ENCODE measurements around the gene MARCO. TPM values are rescaled to one million over a fixed set of nuclear protein-coding genes. Genes with fewer than 3 reads are reported as not detected.

MARCO gene
- total and polyA plus RNA-seq, 2 donors (not counting 1 experiment from before 2014, with no cell fraction given), result 0.04 TPM; not detected in 1

- Histone ChIP-seq H3K4me1 (ENCODE audit: control insufficient read depth in 2 of 2, insufficient read depth in 2 of 2, low read length in 2 of 2) (no peaks in the 10 kb centered on the region), H3K4me3 (ENCODE audit: control extremely low read depth in 1 of 5, extremely low read depth in 1 of 5, insufficient read depth in 1 of 5, low read depth in 2 of 5, low read length in 4 of 5) (no peak overlapping the region), H3K79me2 (ENCODE audit: control insufficient read depth, insufficient read depth, low read length) (no peaks in the 10 kb centered on the region), H3K4me2 (replicated peaks; ENCODE audit: low read depth, low read length, poor library complexity, severe bottlenecking) (no peak overlapping the region), H4K20me1 (ENCODE audit: control insufficient read depth, insufficient read depth, low read length, poor library complexity, severe bottlenecking) (no peaks in the 10 kb centered on the region), H3K27me3 (replicated peaks in 1 of 4; ENCODE audit: control extremely low read depth in 1 of 4, control insufficient read depth in 3 of 4, insufficient read depth in 4 of 4, low read length in 3 of 4) (peaks cover 0 to 5% (median 0%) of the 10 kb centered on the region in 4 experiments), H2AFZ (ENCODE audit: insufficient read depth, low read depth, low read length, poor library complexity, severe bottlenecking) (no peak overlapping the region), H3K9me3 (ENCODE audit: control extremely low read depth in 1 of 3, control insufficient read depth in 2 of 3, insufficient read depth in 1 of 3, low read length in 2 of 3) (peaks cover 0 to 13% (median 0%) of the 10 kb centered on the region in 3 donors), H3K27ac (ENCODE audit: low read length in 2 of 2) (no peak overlapping the region), H3K36me3 (replicated peaks in 1 of 2; ENCODE audit: control extremely low read depth in 1 of 2, control insufficient read depth in 1 of 2, extremely low read depth in 1 of 2, insufficient read depth in 2 of 2, low read length in 1 of 2) (no peaks in the 10 kb centered on the region), H3K9ac (ENCODE audit: low read length) (no peak overlapping the region)
- H3K4me3 Mint-ChIP-seq, result no peak overlapping the region
- peaks cover 37% of the 10 kb centered on the region for H3K27me3 Mint-ChIP-seq
- DNase-seq (no peak), ATAC-seq (ENCODE audit: low read depth) (no peak)
- POLR2A ChIA-PET, result no interaction called here
- no peaks in the 10 kb centered on the region for H3K4me1 Mint-ChIP-seq
- intact Hi-C loops (cut with micrococcal nuclease), result no loop called here
- WGBS (ENCODE audit: insufficient coverage), result 91% methylated on average over 6 of the region's 7 CpGs
- H3K9me3 Mint-ChIP-seq (ENCODE audit: insufficient read depth), result no peaks in the 10 kb centered on the region
- CTCF ChIA-PET, result no interaction called here
- no peak for TF ChIP-seq EZH2 (IDR thresholded peaks at IDR 0.05; ENCODE audit: borderline replicate concordance, insufficient read depth, low read depth, low read length, poor library complexity, severe bottlenecking)
- TF ChIP-seq CTCF (IDR thresholded peaks at IDR 0.05), result no peak
- H3K27ac Mint-ChIP-seq, result no peak overlapping the region
Observed at GRCh38 chr2:118968961-118969733, 27.2 kb downstream of the MARCO start.

- Mint-ChIP-seq H3K4me3 (no peak overlapping the region), H3K27ac (no peak overlapping the region), H3K27me3 (peaks cover 36% of the 10 kb centered on the region), H3K9me3 (ENCODE audit: insufficient read depth) (no peaks in the 10 kb centered on the region), H3K4me1 (no peaks in the 10 kb centered on the region)
- DNase-seq (no peak), ATAC-seq (ENCODE audit: low read depth) (no peak)
- Histone ChIP-seq H3K4me1 (ENCODE audit: control insufficient read depth in 2 of 2, insufficient read depth in 2 of 2, low read length in 2 of 2) (no peaks in the 10 kb centered on the region), H3K9me3 (ENCODE audit: control extremely low read depth in 1 of 3, control insufficient read depth in 2 of 3, insufficient read depth in 1 of 3, low read length in 2 of 3) (peaks cover 0 to 13% (median 0%) of the 10 kb centered on the region in 3 donors), H3K27ac (ENCODE audit: low read length in 2 of 2) (no peak overlapping the region), H3K79me2 (ENCODE audit: control insufficient read depth, insufficient read depth, low read length) (no peaks in the 10 kb centered on the region), H3K4me3 (ENCODE audit: control extremely low read depth in 1 of 5, extremely low read depth in 1 of 5, insufficient read depth in 1 of 5, low read depth in 2 of 5, low read length in 4 of 5) (no peak overlapping the region), H4K20me1 (ENCODE audit: control insufficient read depth, insufficient read depth, low read length, poor library complexity, severe bottlenecking) (no peaks in the 10 kb centered on the region), H2AFZ (ENCODE audit: insufficient read depth, low read depth, low read length, poor library complexity, severe bottlenecking) (no peak overlapping the region), H3K4me2 (replicated peaks; ENCODE audit: low read depth, low read length, poor library complexity, severe bottlenecking) (no peak overlapping the region), H3K27me3 (replicated peaks in 1 of 4; ENCODE audit: control extremely low read depth in 1 of 4, control insufficient read depth in 3 of 4, insufficient read depth in 4 of 4, low read length in 3 of 4) (peaks cover 0 to 5% (median 0%) of the 10 kb centered on the region in 4 experiments), H3K36me3 (replicated peaks in 1 of 2; ENCODE audit: control extremely low read depth in 1 of 2, control insufficient read depth in 1 of 2, extremely low read depth in 1 of 2, insufficient read depth in 2 of 2, low read length in 1 of 2) (no peaks in the 10 kb centered on the region), H3K9ac (ENCODE audit: low read length) (no peak overlapping the region)
- POLR2A ChIA-PET, result no interaction called here
- WGBS (ENCODE audit: insufficient coverage), result 92% methylated on average over 16 of the region's 16 CpGs
- TF ChIP-seq CTCF (IDR thresholded peaks at IDR 0.05) (no peak), EZH2 (IDR thresholded peaks at IDR 0.05; ENCODE audit: borderline replicate concordance, insufficient read depth, low read depth, low read length, poor library complexity, severe bottlenecking) (no peak)
- CTCF ChIA-PET, result no interaction called here
- intact Hi-C loops (cut with micrococcal nuclease), result no loop called here
Observed at GRCh38 chr2:118969734-118970395, 27.9 kb downstream of the MARCO start.

All from B cell (primary cell).